ENCODE data around the gene SLC6A15.

The SLC6A15 gene

GRCh38 chr12:84912198-84913128, at the start of gene SLC6A15:
Gene SLC6A15 (minus strand): TSS chr12:84912799. CDS start chr12:84892120, 20,679 bp downstream.
- DNase-seq (ENCODE audit: insufficient read length, low spot score) (no peak), FAIRE-seq (no peak)
- TF ChIP-seq POLR2A (IDR thresholded peaks at IDR 0.05; ENCODE audit: low read depth, low read length): no peak

- DNase-seq (ENCODE audit: insufficient read length, low spot score) (no peak), FAIRE-seq (no peak)
- no peak for TF ChIP-seq POLR2A (IDR thresholded peaks at IDR 0.05; ENCODE audit: low read depth, low read length)
These were observed 48.3 kb upstream of the SLC6A15 start for GRCh38 chr12:84960918-84961317.

GRCh38 chr12:84955298-84955697, 42.7 kb upstream of the SLC6A15 start:
- TF ChIP-seq POLR2A (IDR thresholded peaks at IDR 0.05; ENCODE audit: low read depth, low read length): no peak
- FAIRE-seq: no peak

GRCh38 chr12:84954415-84954814, 41.8 kb upstream of the SLC6A15 start:
- FAIRE-seq: no peak
- no peak for TF ChIP-seq POLR2A (IDR thresholded peaks at IDR 0.05; ENCODE audit: low read depth, low read length)

More at GRCh38 chr12:84955298-84955697, 42.7 kb upstream of the SLC6A15 start:
- DNase-seq (ENCODE audit: insufficient read length, low spot score): no peak

GRCh38 chr12:84950971-84951546, 38.5 kb upstream of the SLC6A15 start:
- DNase-seq (ENCODE audit: insufficient read length, low spot score): no peak
- FAIRE-seq: no peak
- TF ChIP-seq POLR2A (IDR thresholded peaks at IDR 0.05; ENCODE audit: low read depth, low read length): no peak

More at GRCh38 chr12:84954415-84954814, 41.8 kb upstream of the SLC6A15 start:
- no peak for DNase-seq (ENCODE audit: insufficient read length, low spot score)

- FAIRE-seq: no peak
- DNase-seq (ENCODE audit: insufficient read length, low spot score): no peak
- no peak for TF ChIP-seq POLR2A (IDR thresholded peaks at IDR 0.05; ENCODE audit: low read depth, low read length)
These were observed 34.2 kb upstream of the SLC6A15 start for GRCh38 chr12:84946753-84947152.

- no peak for TF ChIP-seq POLR2A (IDR thresholded peaks at IDR 0.05; ENCODE audit: low read depth, low read length)
- DNase-seq (ENCODE audit: insufficient read length, low spot score) (no peak), FAIRE-seq (no peak)
These were observed 24.8 kb upstream of the SLC6A15 start for GRCh38 chr12:84937415-84937814.

- FAIRE-seq (no peak), DNase-seq (ENCODE audit: insufficient read length, low spot score) (no peak)
- no peak for TF ChIP-seq POLR2A (IDR thresholded peaks at IDR 0.05; ENCODE audit: low read depth, low read length)
These were observed 16.9 kb upstream of the SLC6A15 start for GRCh38 chr12:84929501-84929900.

- FAIRE-seq (no peak), DNase-seq (ENCODE audit: insufficient read length, low spot score) (no peak)
- TF ChIP-seq POLR2A (IDR thresholded peaks at IDR 0.05; ENCODE audit: low read depth, low read length): no peak
These were observed 12.4 kb upstream of the SLC6A15 start for GRCh38 chr12:84924981-84925380.

GRCh38 chr12:84922693-84923092, 10.1 kb upstream of the SLC6A15 start:
- FAIRE-seq: peak; percentile 15
- TF ChIP-seq POLR2A (IDR thresholded peaks at IDR 0.05; ENCODE audit: low read depth, low read length): no peak
- no peak for DNase-seq (ENCODE audit: insufficient read length, low spot score)

- DNase-seq (ENCODE audit: insufficient read length, low spot score) (no peak), FAIRE-seq (no peak)
- TF ChIP-seq POLR2A (IDR thresholded peaks at IDR 0.05; ENCODE audit: low read depth, low read length): no peak
These were observed 7.7 kb upstream of the SLC6A15 start for GRCh38 chr12:84920331-84920730.

GRCh38 chr12:84919271-84919670, 6.7 kb upstream of the SLC6A15 start:
- FAIRE-seq (no peak), DNase-seq (ENCODE audit: insufficient read length, low spot score) (no peak)
- no peak for TF ChIP-seq POLR2A (IDR thresholded peaks at IDR 0.05; ENCODE audit: low read depth, low read length)

- DNase-seq (ENCODE audit: insufficient read length, low spot score) (no peak), FAIRE-seq (no peak)
- TF ChIP-seq POLR2A (IDR thresholded peaks at IDR 0.05; ENCODE audit: low read depth, low read length): no peak
These were observed 523 bp upstream of the SLC6A15 start for GRCh38 chr12:84913129-84913515.

GRCh38 chr12:84911271-84912197, 1.1 kb downstream of the SLC6A15 start:
- FAIRE-seq (no peak), DNase-seq (ENCODE audit: insufficient read length, low spot score) (no peak)
- TF ChIP-seq POLR2A (IDR thresholded peaks at IDR 0.05; ENCODE audit: low read depth, low read length): no peak

All from H54 (cell line).